ENCODE data around the gene ENC1. TPM values are rescaled to one million over a fixed set of nuclear protein-coding genes. Genes with fewer than 3 reads are reported as not detected.
A peak's percentile ranks its signal among the peaks of the same experiment; 100 is the strongest.

Gene ENC1
- total RNA-seq, 2 donors from 2014 or later, result 0.70 to 0.89 TPM

DNA sequence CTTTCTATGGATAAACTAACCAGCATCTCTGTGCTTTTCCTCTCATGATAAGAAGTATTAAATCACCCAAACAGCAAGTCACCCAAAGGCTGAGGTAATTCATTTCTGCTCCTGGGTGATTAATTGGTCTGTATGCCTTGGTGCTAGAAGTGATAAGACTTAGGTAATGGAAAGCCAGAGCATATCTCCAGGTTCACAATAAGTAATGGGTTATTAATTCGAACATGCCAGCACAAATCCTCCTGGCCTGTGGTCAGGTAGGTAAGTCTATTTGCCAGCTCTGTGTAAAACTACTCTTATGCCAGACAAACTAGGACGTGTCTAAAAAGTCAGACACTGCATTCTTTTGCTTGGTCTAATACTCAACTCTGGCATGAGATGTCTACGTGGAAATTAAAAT is 11.2 kb upstream of the ENC1 start:
- no peaks in the 10 kb centered on the region for H3K9me3 ChIP-seq (ENCODE audit: control insufficient read depth, low read length, poor library complexity, severe bottlenecking)
- H3K27me3 Mint-ChIP-seq, result peaks cover 22% of the 10 kb centered on the region
- H3K4me3 Mint-ChIP-seq, result no peak overlapping the region
- H3K36me3 Mint-ChIP-seq (ENCODE audit: low read depth), result no peaks in the 10 kb centered on the region
- no peak overlapping the region for H3K27ac Mint-ChIP-seq
- ATAC-seq, result no peak
- H3K4me1 Mint-ChIP-seq, result no peaks in the 10 kb centered on the region
- no peak for DNase-seq

DNA sequence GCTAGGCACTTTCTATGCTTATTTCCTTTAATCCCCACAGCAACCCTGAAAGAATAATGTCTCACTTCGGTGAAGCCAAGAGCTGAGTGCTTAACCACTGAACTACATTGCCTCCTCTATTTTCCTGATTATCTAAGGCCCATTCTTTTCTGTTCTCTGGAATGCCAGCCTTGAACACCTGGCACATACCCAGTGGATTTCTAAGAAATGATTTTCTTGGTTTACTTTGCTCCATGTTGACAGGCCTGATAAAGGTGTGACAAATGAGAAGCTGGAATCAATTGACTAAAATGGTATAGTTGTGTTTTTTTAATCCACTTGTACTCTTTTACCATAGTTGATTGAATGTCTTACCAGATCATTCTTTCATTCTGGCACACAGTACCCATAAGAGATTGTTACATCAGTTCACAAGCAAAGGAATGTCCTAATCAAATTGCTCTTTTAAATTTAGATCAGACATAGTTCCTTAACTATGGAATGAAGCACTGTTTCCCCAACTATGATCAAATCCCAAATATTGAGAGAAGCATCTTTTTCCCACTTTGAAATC is 9.0 kb upstream of the ENC1 start:
- ATAC-seq (no peak), DNase-seq (no peak)
- no peak overlapping the region for H3K4me3 Mint-ChIP-seq
- H3K36me3 Mint-ChIP-seq (ENCODE audit: low read depth), result no peaks in the 10 kb centered on the region
- H3K27me3 Mint-ChIP-seq, result peaks cover 24% of the 10 kb centered on the region
- H3K27ac Mint-ChIP-seq, result no peak overlapping the region
- no peaks in the 10 kb centered on the region for H3K9me3 ChIP-seq (ENCODE audit: control insufficient read depth, low read length, poor library complexity, severe bottlenecking)
- no peaks in the 10 kb centered on the region for H3K4me1 Mint-ChIP-seq

GRCh38 chr5:74648835-74649293 is 8.3 kb upstream of the ENC1 start:
- Mint-ChIP-seq H3K4me1 (no peaks in the 10 kb centered on the region), H3K27me3 (peaks cover 24% of the 10 kb centered on the region), H3K27ac (no peak overlapping the region), H3K4me3 (no peak overlapping the region), H3K36me3 (ENCODE audit: low read depth) (no peaks in the 10 kb centered on the region)
- no peak for DNase-seq
- no peaks in the 10 kb centered on the region for H3K9me3 ChIP-seq (ENCODE audit: control insufficient read depth, low read length, poor library complexity, severe bottlenecking)
- ATAC-seq, result peak; percentile 79

DNA sequence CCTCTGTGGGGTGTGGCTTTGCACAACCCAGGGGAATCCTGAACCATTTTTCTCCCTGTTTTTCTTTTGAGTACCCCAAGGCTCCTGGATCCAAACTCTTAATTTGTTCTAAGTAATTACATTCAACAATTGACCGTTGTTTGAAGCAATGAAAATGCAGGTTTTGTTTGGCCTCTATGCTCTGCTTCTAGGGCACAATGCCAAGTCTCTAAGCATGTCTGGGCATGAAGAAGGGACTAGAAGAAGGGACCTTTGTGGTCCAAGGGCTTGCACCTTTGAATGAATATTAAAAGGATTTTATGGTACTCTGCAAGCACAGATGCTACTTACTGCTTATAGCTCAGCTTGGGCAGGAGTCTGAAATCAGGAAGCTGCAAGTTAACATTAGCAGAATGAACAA is 6.6 kb upstream of the ENC1 start:
- H3K9me3 ChIP-seq (ENCODE audit: control insufficient read depth, low read length, poor library complexity, severe bottlenecking), result no peaks in the 10 kb centered on the region
- Mint-ChIP-seq H3K27me3 (peaks cover 31% of the 10 kb centered on the region), H3K4me1 (peaks cover 2% of the 10 kb centered on the region), H3K27ac (no peak overlapping the region), H3K36me3 (ENCODE audit: low read depth) (no peaks in the 10 kb centered on the region), H3K4me3 (no peak overlapping the region)
- DNase-seq, result no peak
- no peak for ATAC-seq

GRCh38 chr5:74643111-74643562 is 2.6 kb upstream of the ENC1 start:
- Mint-ChIP-seq H3K4me1 (peaks cover 26% of the 10 kb centered on the region), H3K36me3 (ENCODE audit: low read depth) (no peaks in the 10 kb centered on the region), H3K4me3 (no peak overlapping the region), H3K27me3 (peaks cover 34% of the 10 kb centered on the region), H3K27ac (no peak overlapping the region)
- no peak for DNase-seq
- ATAC-seq, result no peak
- no peaks in the 10 kb centered on the region for H3K9me3 ChIP-seq (ENCODE audit: control insufficient read depth, low read length, poor library complexity, severe bottlenecking)

- Mint-ChIP-seq H3K27me3 (peaks cover 35% of the 10 kb centered on the region), H3K4me1 (peaks cover 26% of the 10 kb centered on the region), H3K4me3 (peak overlapping the region; percentile 91), H3K36me3 (ENCODE audit: low read depth) (no peaks in the 10 kb centered on the region), H3K27ac (peak overlapping the region; percentile 69)
- no peak for DNase-seq
- no peaks in the 10 kb centered on the region for H3K9me3 ChIP-seq (ENCODE audit: control insufficient read depth, low read length, poor library complexity, severe bottlenecking)
- no peak for ATAC-seq
These were observed 2.0 kb upstream of the ENC1 start for GRCh38 chr5:74642543-74642863.

DNA sequence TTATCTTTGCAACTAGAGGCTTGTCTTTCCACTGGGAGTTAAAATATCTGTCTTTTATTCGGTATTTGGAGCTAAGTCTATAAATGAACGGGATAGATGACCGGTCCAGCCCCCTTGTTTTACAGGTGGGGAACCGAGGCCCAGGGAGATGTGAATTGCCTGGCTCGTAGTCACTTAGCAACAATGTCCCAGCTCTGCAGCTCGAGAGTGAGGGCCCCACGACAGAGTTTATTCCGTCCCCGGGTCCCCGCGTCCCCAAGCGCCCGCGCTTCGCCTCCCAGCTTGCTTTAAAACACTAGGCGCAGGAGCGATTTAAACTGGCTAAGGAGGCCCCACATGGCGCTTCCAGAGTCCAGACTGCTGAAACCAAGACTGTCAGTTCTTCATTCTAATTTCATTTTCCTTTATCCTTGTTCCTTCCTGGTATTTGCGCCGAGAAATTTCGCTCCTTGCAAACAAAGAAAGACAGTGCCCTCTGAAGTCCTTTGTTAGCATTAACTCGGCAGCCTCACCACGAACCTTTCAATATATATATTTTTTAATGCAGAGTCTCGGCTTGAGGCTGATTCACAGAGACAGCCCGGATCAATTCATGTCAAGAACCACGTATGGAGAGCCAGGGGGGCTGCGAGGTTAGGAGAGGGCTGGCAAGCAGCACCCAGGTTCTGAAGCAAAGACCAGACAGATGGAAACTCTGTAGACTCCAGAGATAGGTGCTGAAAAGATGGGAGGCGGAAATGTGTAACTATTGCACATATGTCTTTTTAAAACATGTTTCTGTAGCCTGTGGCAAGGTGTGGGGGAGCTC is 1.4 kb upstream of the ENC1 start:
- no peak for ATAC-seq

DNA sequence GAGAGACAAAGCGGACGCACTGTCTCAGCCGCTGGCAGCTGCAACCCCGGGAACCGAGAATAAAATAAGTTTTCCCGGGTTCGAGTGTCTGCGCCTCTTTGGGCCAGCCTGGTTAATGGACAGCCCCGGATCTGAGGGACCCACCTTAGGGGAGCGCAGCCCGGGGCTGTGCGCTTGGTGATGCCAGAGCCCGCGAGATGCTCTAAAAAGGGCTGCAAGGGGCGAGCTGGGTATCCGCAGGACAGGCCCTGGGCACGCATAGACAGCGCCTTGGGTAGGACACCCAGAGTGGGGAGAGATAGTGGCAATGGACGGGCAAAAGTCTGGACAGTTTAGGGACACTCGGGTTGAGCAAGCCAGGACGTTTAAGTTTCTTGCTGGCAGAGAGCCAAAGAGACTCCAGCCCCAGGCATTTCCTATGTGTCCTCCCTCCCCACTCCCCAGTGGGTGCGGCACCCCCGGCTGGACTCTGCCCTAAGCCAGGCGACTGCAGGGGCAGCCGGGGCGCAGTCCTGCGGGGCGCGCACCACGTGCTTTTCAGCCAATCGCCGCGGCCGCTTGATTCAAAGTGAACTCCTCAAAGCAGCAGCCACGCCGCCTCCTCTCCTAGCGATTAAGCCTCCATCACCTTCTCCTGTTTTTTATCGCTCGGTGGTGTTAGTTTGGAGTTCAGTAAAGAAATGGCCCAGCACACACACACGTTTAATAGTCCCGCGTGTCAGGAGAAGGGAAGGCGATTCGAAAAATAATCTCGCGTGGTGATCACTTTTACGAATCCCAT is 616 bp upstream of the ENC1 start:
- peak overlapping the region; percentile 91 for H3K4me3 Mint-ChIP-seq
- no peaks in the 10 kb centered on the region for H3K9me3 ChIP-seq (ENCODE audit: control insufficient read depth, low read length, poor library complexity, severe bottlenecking)
- peak overlapping the region; percentile 69 for H3K27ac Mint-ChIP-seq
- DNase-seq (no peak), ATAC-seq (peak; percentile 15)
- H3K36me3 Mint-ChIP-seq (ENCODE audit: low read depth), result no peaks in the 10 kb centered on the region
- peaks cover 39% of the 10 kb centered on the region for H3K27me3 Mint-ChIP-seq
- peaks cover 26% of the 10 kb centered on the region for H3K4me1 Mint-ChIP-seq

More for the DNA sequence above, 1.4 kb upstream of the ENC1 start:
- no peaks in the 10 kb centered on the region for H3K36me3 Mint-ChIP-seq (ENCODE audit: low read depth)
- no peaks in the 10 kb centered on the region for H3K9me3 ChIP-seq (ENCODE audit: control insufficient read depth, low read length, poor library complexity, severe bottlenecking)
- H3K27ac Mint-ChIP-seq, result peak overlapping the region; percentile 69
- peaks cover 26% of the 10 kb centered on the region for H3K4me1 Mint-ChIP-seq
- peak overlapping the region; percentile 91 for H3K4me3 Mint-ChIP-seq
- peaks cover 36% of the 10 kb centered on the region for H3K27me3 Mint-ChIP-seq
- no peak for DNase-seq

DNA sequence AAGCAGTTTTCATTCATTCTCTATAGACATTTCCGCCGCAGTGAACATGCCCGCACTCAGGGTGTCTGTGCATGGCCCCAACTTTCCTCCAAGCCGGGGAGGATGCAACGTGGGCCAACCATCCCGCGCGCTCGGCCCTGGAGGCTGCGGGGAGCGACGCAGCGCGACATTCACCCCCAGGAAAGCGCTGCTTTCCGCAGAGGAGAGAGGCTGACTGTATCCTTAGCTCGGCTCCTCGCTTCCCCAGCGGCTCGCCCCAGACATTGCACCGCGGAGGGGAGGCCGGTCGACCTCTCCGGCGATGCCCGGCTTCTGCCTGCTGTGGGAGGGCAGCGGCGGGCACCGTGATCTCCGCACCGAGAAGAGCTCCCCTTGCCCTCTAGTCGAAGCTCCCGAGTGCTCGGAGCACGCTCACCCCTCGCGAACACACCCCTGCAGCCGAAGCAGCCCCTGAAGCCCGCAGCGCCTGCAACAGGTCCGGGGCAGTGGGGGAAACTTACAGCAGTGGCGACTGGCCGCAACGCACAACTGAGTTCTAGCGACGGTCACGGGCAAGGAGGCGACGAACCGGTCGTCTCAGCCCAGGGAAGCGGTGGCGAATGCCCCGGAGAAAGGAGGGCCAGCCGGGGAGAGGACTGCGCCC is 600 bp downstream of the ENC1 start:
- ATAC-seq (peak; percentile 56), DNase-seq (peak in 1 of 3 donors; percentile 9)
- peaks cover 26% of the 10 kb centered on the region for H3K4me1 Mint-ChIP-seq
- no peak overlapping the region for H3K27ac Mint-ChIP-seq
- no peaks in the 10 kb centered on the region for H3K9me3 ChIP-seq (ENCODE audit: control insufficient read depth, low read length, poor library complexity, severe bottlenecking)
- H3K4me3 Mint-ChIP-seq, result peak overlapping the region; percentile 91
- H3K36me3 Mint-ChIP-seq (ENCODE audit: low read depth), result no peaks in the 10 kb centered on the region
- H3K27me3 Mint-ChIP-seq, result peaks cover 47% of the 10 kb centered on the region

- H3K4me3 Mint-ChIP-seq, result peak overlapping the region; percentile 91
- no peaks in the 10 kb centered on the region for H3K9me3 ChIP-seq (ENCODE audit: control insufficient read depth, low read length, poor library complexity, severe bottlenecking)
- no peak for DNase-seq
- peaks cover 26% of the 10 kb centered on the region for H3K4me1 Mint-ChIP-seq
- no peak overlapping the region for H3K27ac Mint-ChIP-seq
- ATAC-seq, result no peak
- peaks cover 47% of the 10 kb centered on the region for H3K27me3 Mint-ChIP-seq
- H3K36me3 Mint-ChIP-seq (ENCODE audit: low read depth), result no peaks in the 10 kb centered on the region
These were observed 1.3 kb downstream of the ENC1 start for GRCh38 chr5:74638970-74639806.

- Mint-ChIP-seq H3K27ac (no peak overlapping the region), H3K4me3 (peak overlapping the region; percentile 91), H3K36me3 (ENCODE audit: low read depth) (no peaks in the 10 kb centered on the region), H3K4me1 (peaks cover 26% of the 10 kb centered on the region), H3K27me3 (peaks cover 47% of the 10 kb centered on the region)
- DNase-seq, result no peak
- no peaks in the 10 kb centered on the region for H3K9me3 ChIP-seq (ENCODE audit: control insufficient read depth, low read length, poor library complexity, severe bottlenecking)
- no peak for ATAC-seq
These were observed 2.0 kb downstream of the ENC1 start for GRCh38 chr5:74638544-74638969.

GRCh38 chr5:74636552-74636951 is 4.0 kb downstream of the ENC1 start:
- no peaks in the 10 kb centered on the region for H3K36me3 Mint-ChIP-seq (ENCODE audit: low read depth)
- no peak overlapping the region for H3K27ac Mint-ChIP-seq
- peaks cover 45% of the 10 kb centered on the region for H3K27me3 Mint-ChIP-seq
- no peak for DNase-seq
- peaks cover 19% of the 10 kb centered on the region for H3K4me1 Mint-ChIP-seq
- no peak overlapping the region for H3K4me3 Mint-ChIP-seq
- H3K9me3 ChIP-seq (ENCODE audit: control insufficient read depth, low read length, poor library complexity, severe bottlenecking), result no peaks in the 10 kb centered on the region
- no peak for ATAC-seq
